Fibroblast of lung (primary cell): Measurements from ENCODE around the gene NDUFS7. TPM values are rescaled to one million over a fixed set of nuclear protein-coding genes. Genes with fewer than 3 reads are reported as not detected.

Experiments used
- DNase-seq, 2 donors: peaks; one replicate each; pipeline versions ENCODE4 v3.0.0 to v3.0.0-alpha.2; 2010; ENCODE audit warnings: low read depth in 2 of 2
- H2AFZ ChIP-seq: 2 replicates; pipeline ENCODE4 v1.5.1; 2012; ENCODE audit warnings: low read length, control low read depth, inconsistent platforms
- H3K27ac ChIP-seq: 2 replicates; pipeline ENCODE4 v1.5.1; 2011; ENCODE audit warnings: low read length, control low read depth; ENCODE audit not compliant: insufficient read depth
- H3K27me3 ChIP-seq: 2 replicates; pipeline ENCODE4 v1.5.1; 2011; ENCODE audit warnings: mild to moderate bottlenecking, low read length; ENCODE audit not compliant: control insufficient read depth, insufficient read depth
- H3K36me3 ChIP-seq: 2 replicates; pipeline ENCODE4 v1.5.1; 2011; ENCODE audit warnings: low read length; ENCODE audit not compliant: control insufficient read depth, insufficient read depth
- H3K4me1 ChIP-seq: 2 replicates; pipeline ENCODE4 v1.5.1; 2011; ENCODE audit warnings: low read length; ENCODE audit not compliant: control insufficient read depth, insufficient read depth; ENCODE audit errors: extremely low read depth
- H3K4me2 ChIP-seq: 2 replicates; pipeline ENCODE4 v1.5.1; 2011; ENCODE audit warnings: low read length, control low read depth; ENCODE audit not compliant: insufficient read depth; ENCODE audit errors: extremely low read depth
- H3K4me3 ChIP-seq, 4 experiments: fragments of 200-600 bp in 1 of 4; sonication (generic) in 1 of 4; replicated peaks in 1 of 4; 2 replicates each; pipeline ENCODE4 v1.5.1; 2011 to 2016; ENCODE audit warnings: low read length in 4 of 4, low read depth in 3 of 4, mild to moderate bottlenecking in 3 of 4, control low read depth in 2 of 4, inconsistent platforms in 1 of 4, mixed read lengths in 1 of 4; ENCODE audit not compliant: insufficient read depth in 1 of 4; ENCODE audit errors: control extremely low read depth in 1 of 4
- H3K79me2 ChIP-seq: 2 replicates; pipeline ENCODE4 v1.5.1; 2012; ENCODE audit warnings: mild to moderate bottlenecking, low read length, inconsistent platforms; ENCODE audit not compliant: control insufficient read depth, insufficient read depth
- H3K9ac ChIP-seq: 2 replicates; pipeline ENCODE4 v1.5.1; 2011; ENCODE audit warnings: mild to moderate bottlenecking, low read length, control low read depth; ENCODE audit not compliant: insufficient read depth
- H3K9me3 ChIP-seq: 2 replicates; pipeline ENCODE4 v1.5.1; 2012; ENCODE audit warnings: low read depth, low read length; ENCODE audit not compliant: control insufficient read depth, insufficient read depth
- H4K20me1 ChIP-seq: 2 replicates; pipeline ENCODE4 v1.5.1; 2011; ENCODE audit warnings: low read length; ENCODE audit not compliant: control insufficient read depth, insufficient read depth; ENCODE audit errors: extremely low read depth
- CTCF ChIP-seq, 2 donors: IDR thresholded peaks in 1 of 2; conservative IDR thresholded peaks in 1 of 2; 1 replicate in 1 of 2; 2 replicates in 1 of 2; pipeline ENCODE4 v1.5.1; 2011 to 2012; ENCODE audit warnings: low read length in 2 of 2, control low read depth in 1 of 2, inconsistent platforms in 1 of 2, low read depth in 1 of 2, mild to moderate bottlenecking in 1 of 2
- EZH2 ChIP-seq: IDR thresholded peaks from 2 replicates; pipeline ENCODE4 v1.5.1; 2012; ENCODE audit warnings: low read length, control low read depth, mild to moderate bottlenecking; ENCODE audit errors: missing control alignments
- polyA plus RNA-seq, 2 donors: library from polyadenylated mRNA; depleted of rRNA in 1 of 2; stranded (reverse) in 1 of 2; unstranded in 1 of 2; fragments of >200 nt; gene quantifications; 2 replicates each; pipeline ENCODE4 v1.2.1, GENCODE V29; 2011 to 2012; ENCODE audit warnings: missing spikeins in 1 of 2
- total RNA-seq: library from RNA; depleted of rRNA; stranded (reverse); fragments of >200 nt; gene quantifications from 2 replicates; pipeline ENCODE4 v1.2.1, GENCODE V29; 2014

The NDUFS7 gene
- total and polyA plus RNA-seq, 2 donors (not counting 1 experiment from before 2014, with no cell fraction given): 29.6 to 71.2 TPM

GRCh38 chr19:1384085-1384462 is 367 bp downstream of the NDUFS7 start:
- peak overlapping the region; percentile 15 for H2AFZ ChIP-seq
- no peak for TF ChIP-seq CTCF (conservative IDR thresholded peaks at IDR 0.05 in 1 of 2, IDR thresholded peaks at IDR 0.05 in 1 of 2; ENCODE audit: low read depth in 1 of 2, low read length in 2 of 2)
- TF ChIP-seq EZH2: no peak
- H3K4me2 ChIP-seq: peak overlapping the region; percentile 76
- peaks cover 6% of the 10 kb centered on the region for H3K36me3 ChIP-seq
- DNase-seq: no peak
- H3K4me1 ChIP-seq: no peaks in the 10 kb centered on the region
- H3K79me2 ChIP-seq: peaks cover 5% of the 10 kb centered on the region
- no peaks in the 10 kb centered on the region for H3K27me3 ChIP-seq
- no peaks in the 10 kb centered on the region for H3K9me3 ChIP-seq
- no peaks in the 10 kb centered on the region for H4K20me1 ChIP-seq
- peak overlapping the region; percentile 76 for H3K27ac ChIP-seq
- peak overlapping the region; percentile 57 to 84 (median 78) for H3K4me3 ChIP-seq
- peak overlapping the region; percentile 80 for H3K9ac ChIP-seq

- no peaks in the 10 kb centered on the region for H3K4me1 ChIP-seq
- H3K79me2 ChIP-seq: peaks cover 6% of the 10 kb centered on the region
- no peak overlapping the region for H2AFZ ChIP-seq
- no peak for TF ChIP-seq CTCF (conservative IDR thresholded peaks at IDR 0.05 in 1 of 2, IDR thresholded peaks at IDR 0.05 in 1 of 2; ENCODE audit: low read depth in 1 of 2, low read length in 2 of 2)
- no peak for TF ChIP-seq EZH2
- no peaks in the 10 kb centered on the region for H3K9me3 ChIP-seq
- H3K36me3 ChIP-seq: peaks cover 11% of the 10 kb centered on the region
- H3K4me2 ChIP-seq: peak overlapping the region; percentile 76
- peak overlapping the region; percentile 80 for H3K9ac ChIP-seq
- no peaks in the 10 kb centered on the region for H4K20me1 ChIP-seq
- H3K27me3 ChIP-seq: no peaks in the 10 kb centered on the region
- peak overlapping the region; percentile 57 to 84 (median 78) for H3K4me3 ChIP-seq
- DNase-seq: no peak
- H3K27ac ChIP-seq: peak overlapping the region; percentile 76
Measured at GRCh38 chr19:1384478-1385110, 887 bp downstream of the NDUFS7 start.

GRCh38 chr19:1385816-1386215 is 2.1 kb downstream of the NDUFS7 start:
- DNase-seq: no peak
- Histone ChIP-seq H3K9ac (no peak overlapping the region), H3K9me3 (no peaks in the 10 kb centered on the region), H2AFZ (no peak overlapping the region), H3K4me2 (no peak overlapping the region), H3K27ac (no peak overlapping the region), H3K4me1 (no peaks in the 10 kb centered on the region), H3K27me3 (no peaks in the 10 kb centered on the region), H3K79me2 (peaks cover 6% of the 10 kb centered on the region), H3K36me3 (peaks cover 12% of the 10 kb centered on the region), H3K4me3 (no peak overlapping the region), H4K20me1 (no peaks in the 10 kb centered on the region)
- TF ChIP-seq EZH2 (no peak), CTCF (conservative IDR thresholded peaks at IDR 0.05 in 1 of 2, IDR thresholded peaks at IDR 0.05 in 1 of 2; ENCODE audit: low read depth in 1 of 2, low read length in 2 of 2) (no peak)
